HepG2 (cell line): ENCODE measurements around the gene ZNF865. TPM values are rescaled to one million over a fixed set of nuclear protein-coding genes. Genes with fewer than 3 reads are reported as not detected.

Source experiments
- AGO2 ChIP-seq: fragments of 200-400 bp; formaldehyde crosslinking; optimal IDR thresholded peaks from 2 replicates; pipeline ENCODE3; 2017; ENCODE audit warnings: mild to moderate bottlenecking, low read depth, low read length, moderate library complexity
- ATRX ChIP-seq: sonication (generic); formaldehyde crosslinking; IDR thresholded peaks from 2 replicates; pipeline ENCODE4 v1.4.0; 2020; ENCODE audit warnings: missing genetic modification reagents, borderline replicate concordance
- HDAC2 ChIP-seq: sonication (generic); formaldehyde crosslinking; IDR thresholded peaks from 2 replicates; pipeline ENCODE4 v1.4.0; 2020; ENCODE audit warnings: missing genetic modification reagents
- MAX ChIP-seq: IDR thresholded peaks from 2 replicates; pipeline ENCODE4 v1.6.1; 2012; ENCODE audit warnings: inconsistent platforms
- NFIC ChIP-seq: IDR thresholded peaks from 2 replicates; pipeline ENCODE4 v1.6.1; 2012; ENCODE audit warnings: mild to moderate bottlenecking, low read length, inconsistent platforms
- PHF20 ChIP-seq: sonication (generic); formaldehyde crosslinking; IDR thresholded peaks from 2 replicates; pipeline ENCODE4 v1.5.0; 2020; ENCODE audit warnings: mild to moderate bottlenecking, missing genetic modification reagents
- ZBTB40 ChIP-seq, 2 experiments: fragments of 450-650 bp in 1 of 2; sonication (generic) in 1 of 2; formaldehyde crosslinking in 1 of 2; IDR thresholded peaks; 2 replicates each; pipeline versions ENCODE4 v1.6.1 to v1.8.0; 2016 to 2022; ENCODE audit warnings: antibody characterized with exemption in 1 of 2, mild to moderate bottlenecking in 1 of 2, missing genetic modification reagents in 1 of 2
- ZIK1 ChIP-seq: sonication (generic); formaldehyde crosslinking; IDR thresholded peaks from 2 replicates; pipeline ENCODE4 v1.5.0; 2020; ENCODE audit warnings: mild to moderate bottlenecking, low read depth, missing genetic modification reagents, borderline replicate concordance
- ZNF20 ChIP-seq: sonication (generic); formaldehyde crosslinking; IDR thresholded peaks from 2 replicates; pipeline ENCODE4 v1.4.0; 2020; ENCODE audit warnings: mild to moderate bottlenecking, moderate library complexity, missing genetic modification reagents
- ZNF343 ChIP-seq: sonication (generic); formaldehyde crosslinking; IDR thresholded peaks from 2 replicates; pipeline ENCODE4 v1.4.0; 2020; ENCODE audit warnings: mild to moderate bottlenecking, missing genetic modification reagents
- ZNF496 ChIP-seq: sonication (generic); formaldehyde crosslinking; IDR thresholded peaks from 2 replicates; pipeline ENCODE4 v1.8.1; 2023; ENCODE audit warnings: mild to moderate bottlenecking, moderate library complexity, missing genetic modification reagents; ENCODE audit not compliant: insufficient replicate concordance
- ZNF556 ChIP-seq: sonication (generic); formaldehyde crosslinking; IDR thresholded peaks from 2 replicates; pipeline ENCODE4 v1.4.0; 2020; ENCODE audit warnings: mild to moderate bottlenecking, missing genetic modification reagents, borderline replicate concordance
- ZNF569 ChIP-seq: sonication (generic); formaldehyde crosslinking; IDR thresholded peaks from 2 replicates; pipeline ENCODE4 v1.5.0; 2020; ENCODE audit warnings: mild to moderate bottlenecking, missing genetic modification reagents, moderate library complexity, borderline replicate concordance
- ZNF570 ChIP-seq: sonication (generic); formaldehyde crosslinking; IDR thresholded peaks from 2 replicates; pipeline ENCODE4 v1.4.0; 2020; ENCODE audit warnings: mild to moderate bottlenecking, missing genetic modification reagents, borderline replicate concordance
- polyA plus RNA-seq, 8 experiments: library from polyadenylated mRNA; depleted of rRNA in 3 of 8; stranded (reverse) in 7 of 8; unstranded in 1 of 8; fragments of >200 nt; fragmentation: Illumina TruSeq in 4 of 8; extraction: Trizol in 4 of 8; gene quantifications; 2 replicates each; pipeline versions ENCODE4 v1.2.1 to v1.2.3, GENCODE V29; 2011 to 2016; ENCODE audit warnings: low read depth in 4 of 8, missing spikeins in 1 of 8, mixed read lengths in 1 of 8; ENCODE audit not compliant: insufficient read depth in 1 of 8
- total RNA-seq, 5 experiments: library from RNA; depleted of rRNA; stranded (reverse); fragments of >200 nt; fragmentation: Illumina TruSeq; extraction: Trizol; gene quantifications; 2 replicates each; pipeline ENCODE4 v1.2.3, GENCODE V29; 2016; ENCODE audit warnings: low read depth in 1 of 5
- TF ChIP-seq, protein P1 (sequence below): IDR thresholded peaks from 2 replicates; pipeline ENCODE4 v1.6.1; 2016; ENCODE audit warnings: low read depth
- TF ChIP-seq, protein P2 (sequence below): sonication (generic); formaldehyde crosslinking; IDR thresholded peaks from 2 replicates; pipeline ENCODE4 v1.4.0; 2020; ENCODE audit warnings: missing genetic modification reagents, borderline replicate concordance

The ZNF865 gene
- total and polyA plus RNA-seq, 2 of the 13 experiments (the other 11 are each of a cell fraction or from before 2014, with no cell fraction given), result 0.93 to 1.0 TPM

DNA sequence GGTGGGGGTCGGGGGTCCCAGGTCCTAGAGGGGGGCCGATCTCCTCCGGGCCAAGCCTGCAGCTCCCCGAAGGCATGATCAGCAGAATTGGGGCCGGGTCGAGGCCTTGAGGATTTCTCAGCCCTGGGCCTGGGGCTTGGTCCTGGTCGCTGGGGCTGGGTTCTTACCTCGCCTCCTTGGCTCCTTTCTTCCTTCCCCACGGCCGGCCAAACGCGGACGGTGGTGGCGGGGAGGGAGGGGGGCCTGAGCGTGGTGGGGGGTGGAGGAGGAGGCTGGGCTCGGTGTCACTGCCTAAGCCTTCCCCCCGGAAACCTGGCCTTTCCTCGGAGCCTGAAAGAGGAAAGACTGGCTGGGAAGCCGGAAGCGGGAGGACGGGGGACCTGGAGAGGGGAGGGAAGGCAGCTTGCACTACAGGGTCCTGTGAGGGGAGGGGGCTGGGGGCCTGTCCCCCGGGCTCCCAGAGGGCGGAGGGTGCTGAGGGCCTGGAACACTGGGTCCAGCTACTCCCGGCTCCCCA, 24.8 kb upstream of the ZNF865 start, which contains the start of gene ZNF579 (continued):
- TF ChIP-seq ZBTB40 (IDR thresholded peaks at IDR 0.05) (peak; percentile 69), ZBTB40 (CRISPR knock-in tag; IDR thresholded peaks at IDR 0.05) (no peak), ZNF343 (CRISPR knock-in tag) (0 out of 2 replicates have a peak, but pooled peaks have one; percentile 55), NFIC (no peak), ZNF496 (CRISPR knock-in tag) (no peak), ZNF569 (CRISPR knock-in tag) (no peak), ZIK1 (CRISPR knock-in tag) (no peak), ZNF570 (CRISPR knock-in tag) (no peak), ATRX (no peak), ZNF556 (CRISPR knock-in tag) (peak; percentile 47; the same call in 1 of the 2 replicates), HDAC2 (peak; percentile 66; the same call in 1 of the 2 replicates), ZNF20 (CRISPR knock-in tag) (0 out of 2 replicates have a peak, but pooled peaks have one; percentile 6), AGO2 (no peak), PHF20 (peak; percentile 92), MAX (peak; percentile 73)
- TF ChIP-seq, protein P1, sequence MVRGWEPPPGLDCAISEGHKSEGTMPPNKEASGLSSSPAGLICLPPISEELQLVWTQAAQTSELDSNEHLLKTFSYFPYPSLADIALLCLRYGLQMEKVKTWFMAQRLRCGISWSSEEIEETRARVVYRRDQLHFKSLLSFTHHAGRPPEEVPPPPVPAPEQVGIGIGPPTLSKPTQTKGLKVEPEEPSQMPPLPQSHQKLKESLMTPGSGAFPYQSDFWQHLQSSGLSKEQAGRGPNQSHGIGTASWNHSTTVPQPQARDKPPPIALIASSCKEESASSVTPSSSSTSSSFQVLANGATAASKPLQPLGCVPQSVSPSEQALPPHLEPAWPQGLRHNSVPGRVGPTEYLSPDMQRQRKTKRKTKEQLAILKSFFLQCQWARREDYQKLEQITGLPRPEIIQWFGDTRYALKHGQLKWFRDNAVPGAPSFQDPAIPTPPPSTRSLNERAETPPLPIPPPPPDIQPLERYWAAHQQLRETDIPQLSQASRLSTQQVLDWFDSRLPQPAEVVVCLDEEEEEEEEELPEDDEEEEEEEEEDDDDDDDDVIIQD (CRISPR knock-in tag), result no peak
- TF ChIP-seq, protein P2, sequence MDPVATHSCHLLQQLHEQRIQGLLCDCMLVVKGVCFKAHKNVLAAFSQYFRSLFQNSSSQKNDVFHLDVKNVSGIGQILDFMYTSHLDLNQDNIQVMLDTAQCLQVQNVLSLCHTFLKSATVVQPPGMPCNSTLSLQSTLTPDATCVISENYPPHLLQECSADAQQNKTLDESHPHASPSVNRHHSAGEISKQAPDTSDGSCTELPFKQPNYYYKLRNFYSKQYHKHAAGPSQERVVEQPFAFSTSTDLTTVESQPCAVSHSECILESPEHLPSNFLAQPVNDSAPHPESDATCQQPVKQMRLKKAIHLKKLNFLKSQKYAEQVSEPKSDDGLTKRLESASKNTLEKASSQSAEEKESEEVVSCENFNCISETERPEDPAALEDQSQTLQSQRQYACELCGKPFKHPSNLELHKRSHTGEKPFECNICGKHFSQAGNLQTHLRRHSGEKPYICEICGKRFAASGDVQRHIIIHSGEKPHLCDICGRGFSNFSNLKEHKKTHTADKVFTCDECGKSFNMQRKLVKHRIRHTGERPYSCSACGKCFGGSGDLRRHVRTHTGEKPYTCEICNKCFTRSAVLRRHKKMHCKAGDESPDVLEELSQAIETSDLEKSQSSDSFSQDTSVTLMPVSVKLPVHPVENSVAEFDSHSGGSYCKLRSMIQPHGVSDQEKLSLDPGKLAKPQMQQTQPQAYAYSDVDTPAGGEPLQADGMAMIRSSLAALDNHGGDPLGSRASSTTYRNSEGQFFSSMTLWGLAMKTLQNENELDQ (CRISPR knock-in tag), result no peak
